Measurements from ENCODE around the gene FERMT2.

FERMT2 gene

GRCh38 chr14:52948039-52948438, 2.8 kb downstream of the FERMT2 start:
- no peak for TF ChIP-seq CTCF (IDR thresholded peaks at IDR 0.05; ENCODE audit: low read length, missing control alignments)
- peak overlapping the region; percentile 99 for H3K4me3 ChIP-seq (replicated peaks; ENCODE audit: low read depth, low read length)
- DNase-seq (ENCODE audit: low read depth), result no peak

- TF ChIP-seq CTCF (IDR thresholded peaks at IDR 0.05; ENCODE audit: low read length, missing control alignments), result no peak
Observed at GRCh38 chr14:52944254-52944653, 6.6 kb downstream of the FERMT2 start.

GRCh38 chr14:52939427-52939826, 11.4 kb downstream of the FERMT2 start:
- no peak for TF ChIP-seq CTCF (IDR thresholded peaks at IDR 0.05; ENCODE audit: low read length, missing control alignments)
- no peak overlapping the region for H3K4me3 ChIP-seq (replicated peaks; ENCODE audit: low read depth, low read length)
- no peak for DNase-seq (ENCODE audit: low read depth)

More at GRCh38 chr14:52944254-52944653, 6.6 kb downstream of the FERMT2 start:
- DNase-seq (ENCODE audit: low read depth), result no peak
- H3K4me3 ChIP-seq (replicated peaks; ENCODE audit: low read depth, low read length), result no peak overlapping the region

- H3K4me3 ChIP-seq (replicated peaks; ENCODE audit: low read depth, low read length), result no peak overlapping the region
- DNase-seq (ENCODE audit: low read depth), result no peak
- TF ChIP-seq CTCF (IDR thresholded peaks at IDR 0.05; ENCODE audit: low read length, missing control alignments), result no peak
Observed at GRCh38 chr14:52937869-52938268, 13.0 kb downstream of the FERMT2 start.

GRCh38 chr14:52937306-52937705, 13.5 kb downstream of the FERMT2 start:
- DNase-seq (ENCODE audit: low read depth), result no peak
- H3K4me3 ChIP-seq (replicated peaks; ENCODE audit: low read depth, low read length), result no peak overlapping the region
- TF ChIP-seq CTCF (IDR thresholded peaks at IDR 0.05; ENCODE audit: low read length, missing control alignments), result no peak

GRCh38 chr14:52936437-52936836, 14.4 kb downstream of the FERMT2 start:
- no peak for TF ChIP-seq CTCF (IDR thresholded peaks at IDR 0.05; ENCODE audit: low read length, missing control alignments)
- no peak overlapping the region for H3K4me3 ChIP-seq (replicated peaks; ENCODE audit: low read depth, low read length)
- DNase-seq (ENCODE audit: low read depth), result no peak

GRCh38 chr14:52935833-52936232, 15.0 kb downstream of the FERMT2 start:
- no peak overlapping the region for H3K4me3 ChIP-seq (replicated peaks; ENCODE audit: low read depth, low read length)
- no peak for TF ChIP-seq CTCF (IDR thresholded peaks at IDR 0.05; ENCODE audit: low read length, missing control alignments)

More at GRCh38 chr14:52935833-52936232, 15.0 kb downstream of the FERMT2 start:
- no peak for DNase-seq (ENCODE audit: low read depth)

Measured in fibroblast of pulmonary artery (primary cell).